ENCODE results near the gene NMUR1.

Gene NMUR1

DNA sequence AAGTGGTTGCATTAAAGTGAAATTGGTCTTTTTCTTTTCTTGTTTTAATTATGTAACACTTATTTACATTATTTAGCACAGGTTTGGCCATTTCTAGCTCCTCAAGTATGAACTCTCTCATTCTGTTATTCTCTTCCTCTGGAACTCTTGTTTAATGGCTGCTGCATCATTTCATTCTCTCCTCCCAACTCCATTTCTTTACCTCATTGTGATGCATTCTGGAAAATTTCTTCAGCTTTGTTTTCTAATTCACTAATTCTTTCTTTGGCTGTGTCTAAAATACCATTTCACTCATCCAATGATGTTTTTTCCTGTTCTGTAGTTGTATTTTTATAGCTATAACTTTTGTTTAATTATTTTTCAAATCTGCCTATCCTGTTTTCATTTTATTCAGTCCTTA lies 22.5 kb upstream of the NMUR1 start:
- no peak for DNase-seq

DNA sequence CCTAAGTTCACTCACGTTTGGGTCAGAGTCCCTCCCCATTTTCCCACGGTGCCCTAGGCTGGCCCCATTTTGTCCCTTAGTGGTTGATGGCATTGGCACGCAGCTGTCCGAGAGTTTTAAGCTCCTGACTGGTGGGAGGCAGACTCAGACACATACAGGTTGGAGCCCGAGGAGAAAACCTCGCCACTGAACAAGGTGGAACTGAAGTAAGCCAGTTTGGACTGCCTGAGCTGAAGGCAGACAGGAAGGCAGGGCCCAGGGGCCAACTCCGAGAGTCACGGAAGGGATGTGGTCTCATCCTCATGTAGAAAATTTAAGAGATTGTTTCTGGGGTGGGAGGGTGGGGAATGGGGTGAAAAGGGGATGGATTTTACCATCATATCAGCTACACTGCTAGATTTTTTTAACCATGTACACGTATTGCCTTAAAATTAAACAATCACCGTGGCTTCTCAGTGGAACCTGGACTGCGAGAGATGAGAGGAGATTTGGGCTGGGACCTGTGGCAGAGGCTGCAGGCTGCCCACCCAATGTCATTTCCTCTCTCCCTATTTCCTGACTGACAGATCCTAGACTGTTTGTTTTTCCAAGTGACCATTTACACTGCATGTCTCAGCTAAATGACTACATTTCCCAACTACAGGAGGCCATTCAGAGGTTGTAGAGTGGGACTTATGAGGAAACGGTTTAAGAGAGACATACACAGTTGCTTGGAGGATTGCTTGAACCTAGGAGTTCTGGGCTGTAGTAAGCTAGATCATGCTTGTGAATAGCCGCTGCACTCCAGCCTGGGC lies 19.4 kb upstream of the NMUR1 start:
- DNase-seq, result no peak

DNA sequence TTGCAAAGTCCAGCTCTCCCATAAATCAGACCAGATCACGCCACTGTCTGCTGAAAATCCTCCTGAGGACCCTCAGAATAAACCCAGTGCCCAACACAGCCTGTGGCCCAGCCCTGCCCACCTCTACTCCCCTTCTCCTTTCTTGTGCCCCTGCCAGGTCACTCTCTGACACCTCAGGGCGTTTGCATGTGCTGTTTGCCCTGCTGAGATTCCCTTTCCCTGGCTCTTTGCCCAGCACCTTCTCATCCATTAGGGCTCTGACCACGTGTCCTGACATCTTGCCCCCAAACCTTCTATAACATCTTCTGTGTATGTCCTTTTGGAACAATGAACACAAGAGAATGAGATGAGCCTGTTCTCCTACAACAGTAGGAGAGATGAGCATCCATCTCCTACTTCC lies 18.5 kb upstream of the NMUR1 start:
- no peak for DNase-seq

DNA sequence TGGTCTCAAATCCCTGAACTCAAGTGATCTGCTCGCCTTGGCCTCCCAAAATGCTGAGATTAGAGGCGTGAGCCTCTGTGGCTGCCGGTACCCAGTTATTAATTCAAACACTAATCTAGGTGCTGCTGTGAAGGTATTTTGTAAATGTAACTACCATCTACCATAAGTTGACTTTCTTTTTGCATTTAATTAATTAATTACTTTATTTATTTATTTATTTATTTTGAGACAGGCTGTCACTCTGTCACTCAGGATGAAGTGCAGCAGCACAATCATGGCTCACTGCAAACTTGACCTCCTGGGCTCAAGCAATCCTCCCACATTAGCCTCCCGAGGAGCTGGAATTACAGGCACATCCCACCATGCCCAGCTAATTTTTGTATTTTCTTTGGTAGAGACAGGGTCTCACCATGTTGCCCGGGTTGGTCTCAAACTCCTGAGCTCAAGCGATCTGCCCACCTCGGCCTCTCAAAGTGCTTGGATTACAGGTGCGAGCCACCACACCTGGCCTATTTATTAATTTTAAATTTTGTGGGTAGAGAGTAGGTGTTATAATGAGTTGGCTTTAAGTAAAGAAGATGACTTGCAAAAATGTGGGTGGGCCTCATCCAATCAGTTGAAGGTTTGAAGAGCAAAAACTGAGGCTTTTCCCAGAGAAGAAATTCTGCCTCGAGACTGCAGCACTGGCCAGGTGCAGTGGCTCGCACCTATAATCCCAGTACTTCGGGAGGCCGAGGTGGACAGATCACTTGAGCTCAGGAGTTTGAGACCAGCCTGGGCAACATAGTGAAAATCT lies 17.3 kb upstream of the NMUR1 start:
- DNase-seq, result no peak

DNA sequence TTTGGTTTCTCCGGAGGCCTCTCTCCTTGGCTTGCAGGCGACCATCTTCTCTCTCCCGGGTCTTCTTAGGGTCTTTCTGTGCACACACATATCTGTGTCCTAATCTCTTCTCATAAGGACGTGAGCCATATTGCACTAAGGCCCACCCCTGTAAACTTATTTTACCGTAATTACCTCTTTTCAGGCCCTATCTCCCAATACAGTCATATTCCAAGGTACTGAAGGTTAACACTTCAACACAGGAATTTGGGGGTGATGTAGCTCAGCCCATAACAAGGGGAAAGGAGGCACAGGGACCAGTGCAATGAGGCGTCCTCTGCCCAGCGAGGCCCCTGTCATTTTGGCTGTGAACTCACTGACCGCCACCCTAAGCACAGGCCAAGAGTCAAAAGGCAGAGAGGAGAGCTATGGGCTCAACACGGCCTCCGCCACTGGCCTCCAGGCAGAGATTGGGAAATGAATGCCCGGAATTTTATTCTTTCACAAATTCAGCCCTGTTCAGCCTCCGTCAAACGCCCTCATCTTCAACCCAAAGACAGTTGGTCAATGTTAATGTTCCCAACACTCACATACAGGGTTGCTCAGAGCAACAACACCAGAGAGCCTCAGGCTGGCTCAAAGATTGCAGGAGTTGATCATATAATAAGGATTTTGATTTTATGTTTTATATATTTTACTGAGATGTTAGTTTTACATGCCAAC lies 15.9 kb upstream of the NMUR1 start:
- DNase-seq, result no peak

DNA sequence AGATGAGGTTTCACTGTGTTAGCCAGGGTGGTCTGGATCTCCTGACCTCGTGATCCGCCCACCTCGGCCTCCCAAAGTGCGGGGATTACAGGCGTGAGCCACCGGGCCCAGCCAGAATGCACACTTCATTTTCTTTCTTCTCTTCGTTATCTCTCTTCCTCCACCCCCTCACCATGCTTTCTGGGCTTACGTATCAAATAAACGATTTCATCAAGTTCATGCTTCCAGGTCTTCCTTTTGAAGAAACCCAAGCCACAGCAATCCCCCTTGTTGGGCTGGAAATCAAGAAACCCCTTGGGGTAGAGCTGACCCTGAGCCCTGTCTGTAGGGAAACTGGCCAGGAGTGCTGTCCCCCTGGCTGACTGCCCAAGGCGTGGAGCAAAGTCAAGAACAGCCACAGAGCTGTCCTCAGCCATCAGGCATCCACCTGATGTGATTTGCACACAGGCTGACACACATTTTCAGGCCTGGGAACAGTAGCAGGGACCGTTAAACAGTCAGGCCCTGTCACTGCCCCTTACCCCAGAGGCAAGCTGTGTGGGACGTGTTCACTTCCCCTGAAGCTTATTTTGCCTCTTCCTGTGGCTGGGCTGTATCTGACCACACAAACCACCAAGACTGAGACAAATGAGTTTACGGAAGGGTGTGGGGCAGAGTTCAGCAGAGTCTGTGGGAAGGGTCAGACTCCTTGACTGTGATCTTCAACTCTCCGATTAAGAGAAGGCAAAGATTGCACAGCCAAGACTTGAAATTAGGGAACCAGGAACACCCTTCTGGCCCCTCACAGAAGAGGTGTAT lies 15.1 kb upstream of the NMUR1 start:
- DNase-seq, result peak; percentile 71

DNA sequence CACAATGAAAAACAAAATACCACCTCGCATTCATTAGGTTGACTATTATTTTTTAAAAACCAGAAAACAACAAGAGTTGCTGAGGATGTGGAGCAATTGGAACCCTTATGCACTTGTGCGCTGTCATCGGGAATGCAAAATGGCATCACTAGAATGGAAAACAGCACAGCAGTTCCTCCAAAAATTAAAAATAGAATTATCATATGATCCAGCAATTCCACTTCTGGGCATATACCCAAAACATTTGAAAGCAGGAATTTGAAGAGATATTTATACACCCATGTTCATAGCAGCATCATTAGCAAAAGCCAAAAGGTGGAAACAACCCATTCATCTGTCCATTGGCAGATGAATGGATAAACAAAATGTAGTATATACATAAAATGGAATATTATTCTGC lies 11.9 kb upstream of the NMUR1 start:
- no peak for DNase-seq

DNA sequence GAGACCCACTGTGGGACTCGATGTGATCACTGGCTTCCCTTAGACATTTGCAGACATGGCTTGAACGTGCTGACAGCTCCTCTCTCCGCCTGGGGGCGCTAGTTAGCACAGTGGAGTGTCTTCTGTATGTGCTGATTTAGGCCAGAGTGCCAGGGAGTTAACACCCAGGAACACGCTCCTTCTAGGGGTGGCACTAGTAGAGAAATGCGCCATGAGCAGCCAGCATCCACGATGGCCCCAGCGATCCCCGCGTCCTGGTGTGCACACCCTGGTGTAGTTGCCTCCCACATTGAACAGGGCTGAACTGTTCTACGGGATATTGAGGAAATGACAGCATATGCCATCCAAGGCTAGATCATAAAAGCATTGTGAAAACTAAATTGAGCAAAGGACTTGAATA lies 11.4 kb upstream of the NMUR1 start:
- no peak for DNase-seq

DNA sequence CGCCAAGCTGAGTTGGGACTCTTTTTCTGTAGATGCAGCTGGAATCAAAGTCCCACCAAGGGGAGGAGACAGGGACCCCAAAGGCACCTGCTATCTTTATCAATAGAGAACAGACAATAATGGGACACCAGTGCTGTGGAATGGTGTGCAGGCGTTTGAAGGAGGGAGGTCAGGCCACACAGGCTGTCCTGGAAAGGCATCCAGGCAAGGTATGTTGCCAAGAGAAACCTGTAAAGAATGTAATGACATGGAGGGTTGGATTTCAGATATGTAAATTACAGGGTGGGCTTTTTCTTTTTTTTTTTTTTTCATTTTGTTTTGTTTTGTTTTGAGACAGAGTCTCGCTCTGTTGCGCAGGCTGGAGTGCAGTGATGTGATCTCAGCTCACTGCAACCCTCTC lies 9.7 kb upstream of the NMUR1 start:
- DNase-seq, result no peak

DNA sequence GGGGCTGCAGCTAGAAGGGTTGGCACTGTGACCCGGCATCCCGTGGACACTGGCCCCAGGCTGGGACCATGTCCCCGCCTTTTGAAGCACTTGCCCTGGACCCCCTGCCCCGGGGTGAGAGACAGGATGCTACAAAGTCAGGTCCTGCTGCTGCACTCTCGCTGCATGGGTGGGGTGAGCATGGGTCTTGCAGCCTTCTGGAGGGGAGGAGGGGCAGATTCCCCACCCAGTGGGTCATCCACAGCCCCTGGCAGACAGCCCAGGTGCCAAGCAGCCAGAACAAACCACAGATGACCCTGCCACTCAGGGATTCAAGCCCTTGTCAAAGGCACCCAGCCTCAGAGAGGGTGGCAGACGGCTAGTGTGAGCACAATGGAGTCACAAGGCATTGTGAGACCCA lies 5.7 kb upstream of the NMUR1 start:
- no peak for DNase-seq

DNA sequence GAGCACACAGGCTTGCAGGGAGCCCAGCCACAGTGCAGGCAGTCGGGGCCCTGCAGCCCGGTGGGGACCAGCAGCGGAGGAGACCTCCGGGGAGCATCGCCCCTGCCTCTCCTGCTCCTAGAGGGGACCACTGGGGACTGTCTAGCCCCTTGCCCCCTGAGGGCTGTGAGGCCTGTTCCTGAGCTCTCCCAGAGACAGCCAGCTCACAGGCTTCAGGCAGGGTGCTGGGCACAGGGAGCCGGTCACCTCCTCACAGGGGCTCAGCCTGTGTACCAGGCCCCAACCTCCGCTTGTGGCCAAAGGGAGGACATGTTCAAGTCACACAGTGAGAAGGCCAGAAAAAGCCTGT lies 3.5 kb upstream of the NMUR1 start:
- no peak for DNase-seq

DNA sequence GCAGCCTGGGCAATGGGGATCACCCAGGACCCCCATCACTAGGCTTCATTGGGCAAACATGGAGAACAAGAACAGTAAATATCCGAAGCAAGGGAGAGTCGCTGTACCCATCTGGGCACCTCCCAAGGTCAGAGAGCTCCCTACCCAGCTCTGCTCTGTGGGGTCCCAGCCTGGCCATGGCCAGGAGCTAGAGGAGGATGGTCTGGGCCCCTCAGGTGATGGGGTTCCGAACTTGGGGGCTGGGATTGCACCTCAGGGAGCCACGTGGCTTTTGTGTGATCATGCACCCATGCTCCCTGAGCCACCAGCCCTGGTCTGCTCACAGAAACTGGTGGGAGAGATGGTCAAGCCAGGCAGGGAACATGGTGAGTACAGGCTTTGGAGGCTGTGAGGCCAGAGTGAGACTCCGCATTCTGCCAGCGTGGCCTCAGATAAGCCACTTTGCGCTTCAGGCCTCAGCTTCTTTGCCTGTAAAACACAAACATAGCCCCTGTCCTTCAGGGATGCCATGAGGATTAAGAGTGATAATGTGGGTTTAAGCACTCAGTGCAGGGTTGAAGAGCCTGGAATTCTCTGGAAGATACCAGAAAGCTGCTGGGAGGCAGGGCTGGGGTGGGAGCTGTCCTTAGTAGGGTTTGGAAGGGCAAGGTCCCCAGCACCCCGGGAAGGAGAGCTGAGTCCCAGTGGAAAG lies 3.0 kb upstream of the NMUR1 start:
- peak; percentile 4 for DNase-seq

DNA sequence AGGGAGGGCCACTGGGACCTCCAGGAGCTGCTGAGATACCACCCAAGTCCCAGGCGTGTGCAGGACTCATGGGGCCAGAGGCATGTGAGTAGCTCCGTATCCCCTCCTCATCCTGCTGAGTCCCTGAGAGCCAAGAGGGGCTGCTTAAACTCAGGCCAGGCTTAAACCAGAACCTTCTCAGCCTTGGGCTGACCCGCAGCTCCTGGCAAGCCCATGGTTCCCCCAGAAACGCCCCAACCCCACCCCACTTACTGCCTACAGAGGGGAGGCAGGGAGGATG lies 2.5 kb upstream of the NMUR1 start:
- DNase-seq, result no peak

DNA sequence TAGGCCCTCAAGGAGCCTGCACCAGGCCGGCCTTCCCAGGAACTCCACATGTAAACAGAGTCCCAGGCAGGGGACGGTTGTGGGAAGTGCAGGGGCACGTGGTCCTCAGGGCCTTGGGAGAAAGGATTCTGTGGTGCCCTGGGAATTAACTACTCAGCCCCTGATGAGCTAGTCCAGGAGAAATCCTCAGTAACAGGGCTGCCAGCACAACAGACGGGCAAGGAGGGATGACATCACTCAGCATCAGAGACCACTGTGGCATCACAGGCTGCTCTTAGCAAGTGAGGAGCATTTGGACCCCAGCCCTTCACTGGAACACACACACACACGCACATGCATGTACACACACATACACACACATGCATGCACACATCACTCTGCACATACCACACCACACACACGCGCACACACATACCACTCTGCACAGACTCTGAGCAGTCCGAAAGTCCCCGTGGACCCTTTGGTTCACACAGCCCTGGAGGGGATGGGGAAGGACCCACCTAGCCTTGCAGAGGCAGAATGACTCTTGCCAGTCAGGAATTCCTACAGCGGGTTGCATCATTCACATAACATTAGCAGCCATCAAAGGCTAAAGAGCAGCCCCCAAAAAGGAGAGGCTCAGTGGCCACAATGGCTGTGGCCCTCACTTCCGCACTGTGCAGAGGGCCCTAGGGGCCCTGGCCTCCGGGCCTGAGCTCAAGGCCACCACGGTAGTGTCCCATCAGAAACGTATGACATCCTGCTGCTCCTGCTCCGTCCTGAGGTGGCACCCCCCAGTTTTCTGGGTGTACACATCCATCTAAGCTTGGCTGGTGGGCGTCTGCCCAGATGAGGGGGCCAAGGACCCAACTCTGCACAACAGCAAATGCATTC lies 1.9 kb upstream of the NMUR1 start:
- no peak for DNase-seq

DNA sequence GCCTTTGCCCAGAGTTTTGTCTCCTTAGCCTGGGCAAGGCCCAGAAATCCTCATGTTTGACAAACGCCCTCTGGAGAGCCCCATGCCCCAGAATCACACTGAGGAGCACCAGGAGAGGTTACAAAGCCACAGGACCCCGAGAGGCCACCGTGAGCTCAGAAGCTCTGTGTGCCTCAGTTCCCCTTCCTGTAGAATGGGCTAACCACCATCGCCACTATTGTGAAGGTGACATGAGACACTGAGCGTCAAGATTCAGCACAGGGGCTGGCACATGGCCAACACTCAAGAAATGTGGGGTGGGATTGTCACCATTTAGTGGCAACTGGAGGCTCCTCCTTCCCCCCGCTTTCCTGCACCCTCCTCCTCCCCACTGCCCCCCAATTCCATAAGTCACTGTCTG lies 1.2 kb upstream of the NMUR1 start:
- DNase-seq, result no peak

DNA sequence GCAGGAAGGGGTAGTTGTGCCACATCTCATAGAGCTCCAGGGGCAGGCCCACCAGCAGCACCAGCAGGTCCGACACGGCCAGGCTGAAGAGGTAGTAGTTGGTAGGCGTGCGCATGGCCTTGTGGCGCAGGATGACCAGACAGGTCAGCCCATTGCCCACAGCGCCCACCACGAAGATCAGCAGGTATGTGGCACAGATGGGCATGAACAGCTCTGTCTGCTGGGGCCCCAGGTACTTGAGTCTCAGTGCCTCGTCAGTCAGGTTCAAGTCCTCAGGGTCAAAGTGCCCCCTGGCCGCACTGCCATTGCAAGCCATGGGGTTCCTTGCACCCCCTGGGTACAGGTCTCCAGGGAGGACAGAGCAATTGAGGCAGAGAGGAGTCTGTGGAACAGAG lies 1.6 kb downstream of the NMUR1 start:
- DNase-seq, result no peak

DNA sequence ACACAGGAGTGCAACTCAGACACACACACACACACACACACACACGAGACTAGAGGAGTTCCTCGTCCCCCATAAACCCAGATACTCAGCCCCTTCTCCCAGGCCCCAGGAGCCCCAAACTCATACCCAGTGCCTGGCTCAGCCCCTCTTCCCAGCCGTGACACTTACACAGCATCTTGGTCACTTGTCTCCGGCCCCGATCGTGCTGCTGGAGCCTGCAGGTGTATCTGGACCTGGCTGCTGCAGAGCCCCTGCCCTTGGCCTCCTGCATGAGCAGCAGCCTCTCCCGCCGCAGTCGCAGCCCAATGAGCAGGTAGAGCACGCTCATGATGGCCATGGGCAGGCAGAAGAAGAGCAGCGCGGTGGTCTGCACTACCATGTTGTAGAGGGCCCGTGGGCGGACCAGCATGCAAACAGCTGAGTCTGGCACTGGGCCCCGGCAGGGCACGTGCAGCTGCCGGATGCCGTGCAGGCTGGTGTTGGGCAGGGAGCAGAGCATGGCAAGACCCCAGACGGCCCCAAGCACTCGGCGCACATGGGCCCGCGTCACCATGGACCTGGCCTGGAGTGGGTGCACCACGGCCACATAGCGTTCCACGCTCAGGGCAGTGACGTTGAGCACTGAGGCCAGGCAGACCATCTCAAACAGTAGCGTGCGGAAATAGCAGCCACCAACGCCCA lies 2.1 kb downstream of the NMUR1 start:
- DNase-seq, result no peak

DNA sequence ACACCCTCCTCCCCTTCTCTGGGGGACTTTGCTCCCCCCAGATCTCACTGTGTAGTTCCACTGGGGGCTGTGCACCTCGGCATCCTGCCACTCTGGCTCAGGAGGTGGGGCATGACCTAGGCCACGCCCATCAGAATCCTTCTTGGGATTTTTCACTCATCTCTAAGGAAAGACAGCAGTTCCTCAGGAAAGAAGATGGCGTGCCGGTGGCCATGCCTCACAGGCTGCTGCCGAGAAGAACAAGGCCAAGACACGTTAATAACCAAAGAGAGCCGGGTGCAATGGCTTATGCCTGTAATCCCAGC lies 3.2 kb downstream of the NMUR1 start:
- DNase-seq, result no peak

DNA sequence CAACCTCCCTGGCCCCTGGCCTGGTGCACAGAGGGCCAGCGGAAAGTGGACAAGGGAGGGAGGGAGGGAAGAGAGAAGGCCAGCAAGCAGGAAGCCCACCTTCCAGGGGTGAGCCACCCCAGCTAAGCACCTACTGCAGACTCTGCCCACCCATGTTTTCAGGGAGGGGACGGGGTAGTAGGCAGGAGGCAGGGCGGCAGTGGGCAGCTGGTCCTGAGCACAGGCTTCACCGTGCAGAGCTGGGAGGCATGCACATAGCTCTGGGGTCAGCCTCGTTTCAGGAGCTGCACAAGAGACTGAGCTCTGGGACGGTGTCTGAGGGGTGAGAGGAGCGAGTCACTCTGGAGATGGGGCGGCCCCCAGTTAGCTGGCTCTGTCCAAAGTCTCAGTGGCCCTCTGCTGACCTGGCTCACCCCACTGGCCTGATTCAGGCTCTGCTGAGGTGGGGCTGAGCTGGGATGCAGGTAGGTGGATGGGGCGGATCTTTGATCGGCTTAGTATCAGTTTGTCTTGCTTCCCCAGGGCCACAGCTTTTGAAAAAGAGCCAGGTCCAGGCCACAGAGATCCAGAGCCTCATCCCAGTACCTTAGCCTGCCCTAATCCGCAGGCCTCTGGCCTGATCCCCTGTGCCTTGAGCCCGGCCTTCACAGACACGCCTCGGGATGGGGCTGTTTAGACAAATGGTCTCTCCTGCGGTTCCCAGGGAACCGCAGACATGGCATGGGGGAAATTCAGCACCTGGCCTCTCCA lies 3.7 kb downstream of the NMUR1 start:
- DNase-seq, result no peak

Measured in femur (tissue), 1 donor.